Lung (tissue), 12 donors: ENCODE results near the gene PGS1. TPM values are rescaled to one million over a fixed set of nuclear protein-coding genes. Genes with fewer than 3 reads are reported as not detected.

ENCODE experiments used
- ATAC-seq: fragments of 200-7000 bp; cut with Tn5 transposase; one replicate; pipeline ENCODE4 v1.9.1; 2020; ENCODE audit warnings: moderate number of reproducible peaks; ENCODE audit not compliant: insufficient read depth, low FRiP score
- DNase-seq, 3 donors: peaks; one replicate each; pipeline ENCODE4 v3.0.0-alpha.2; 2013 to 2017
- H3K27ac ChIP-seq, 2 donors: one replicate each; pipeline ENCODE4 v1.5.1; 2013; ENCODE audit warnings: mild to moderate bottlenecking in 2 of 2, moderate library complexity in 2 of 2, control low read depth in 1 of 2, inconsistent platforms in 1 of 2, low read depth in 1 of 2, low read length in 1 of 2
- H3K27me3 ChIP-seq, 3 donors: one replicate each; pipeline ENCODE4 v1.5.1; 2013; ENCODE audit warnings: low read length in 2 of 3; ENCODE audit not compliant: control insufficient read depth in 3 of 3, insufficient read depth in 3 of 3
- H3K36me3 ChIP-seq, 4 donors: one replicate each; pipeline ENCODE4 v1.5.1; 2013; ENCODE audit warnings: low read length in 4 of 4, mild to moderate bottlenecking in 1 of 4, moderate library complexity in 1 of 4; ENCODE audit not compliant: control insufficient read depth in 4 of 4, insufficient read depth in 4 of 4
- H3K4me1 ChIP-seq, 5 donors: one replicate each; pipeline ENCODE4 v1.5.1; 2013; ENCODE audit warnings: low read length in 5 of 5, mild to moderate bottlenecking in 2 of 5, moderate library complexity in 1 of 5; ENCODE audit not compliant: control insufficient read depth in 5 of 5, insufficient read depth in 5 of 5
- H3K4me3 ChIP-seq: one replicate; pipeline ENCODE4 v1.5.1; 2013; ENCODE audit warnings: mild to moderate bottlenecking, control low read depth, moderate library complexity
- H3K9ac ChIP-seq, 2 donors: one replicate each; pipeline ENCODE4 v1.5.1; 2013; ENCODE audit warnings: low read length in 2 of 2, control low read depth in 1 of 2; ENCODE audit not compliant: insufficient read depth in 1 of 2
- H3K9me3 ChIP-seq, 4 donors: one replicate each; pipeline ENCODE4 v1.5.1; 2013; ENCODE audit warnings: low read length in 3 of 4, mild to moderate bottlenecking in 1 of 4, moderate library complexity in 1 of 4; ENCODE audit not compliant: control insufficient read depth in 4 of 4, insufficient read depth in 3 of 4
- WGBS, 2 donors: extraction: QIAGEN DNeasy Blood & Tissue Kit; methylation state at CpG; one replicate each; pipeline ENCODE4 v1.1.7; 2013; 5-methylcytosine and 5-hydroxymethylcytosine counted together
- polyA plus RNA-seq, 2 donors: library from polyadenylated mRNA; stranded (reverse); fragments of 200-250 nt; gene quantifications; one replicate each; pipeline ENCODE4 v1.2.1, GENCODE V29; 2013
- total RNA-seq, 2 donors: library from RNA; depleted of rRNA in 1 of 2; stranded (reverse); fragments of >200 nt in 1 of 2; gene quantifications; one replicate each; pipeline ENCODE4 v1.2.1, GENCODE V29; 2014 to 2021
- TF ChIP-seq, protein P1 (sequence below): IDR thresholded peaks from 2 replicates; pipeline ENCODE4 v1.5.1; 2012; ENCODE audit warnings: mild to moderate bottlenecking; ENCODE audit errors: control extremely low read depth, extremely low read depth
- donor health status: control.
- donor health status: control.
- donor health status: Bipolar disorder and iron deficiency.
- donor health status: healthy.
- donor health status: DM: yes; HTN: yes; CAD: no.

PGS1 gene
- total and polyA plus RNA-seq, 4 donors = 44.9 to 104 (median 94.3) TPM

DNA sequence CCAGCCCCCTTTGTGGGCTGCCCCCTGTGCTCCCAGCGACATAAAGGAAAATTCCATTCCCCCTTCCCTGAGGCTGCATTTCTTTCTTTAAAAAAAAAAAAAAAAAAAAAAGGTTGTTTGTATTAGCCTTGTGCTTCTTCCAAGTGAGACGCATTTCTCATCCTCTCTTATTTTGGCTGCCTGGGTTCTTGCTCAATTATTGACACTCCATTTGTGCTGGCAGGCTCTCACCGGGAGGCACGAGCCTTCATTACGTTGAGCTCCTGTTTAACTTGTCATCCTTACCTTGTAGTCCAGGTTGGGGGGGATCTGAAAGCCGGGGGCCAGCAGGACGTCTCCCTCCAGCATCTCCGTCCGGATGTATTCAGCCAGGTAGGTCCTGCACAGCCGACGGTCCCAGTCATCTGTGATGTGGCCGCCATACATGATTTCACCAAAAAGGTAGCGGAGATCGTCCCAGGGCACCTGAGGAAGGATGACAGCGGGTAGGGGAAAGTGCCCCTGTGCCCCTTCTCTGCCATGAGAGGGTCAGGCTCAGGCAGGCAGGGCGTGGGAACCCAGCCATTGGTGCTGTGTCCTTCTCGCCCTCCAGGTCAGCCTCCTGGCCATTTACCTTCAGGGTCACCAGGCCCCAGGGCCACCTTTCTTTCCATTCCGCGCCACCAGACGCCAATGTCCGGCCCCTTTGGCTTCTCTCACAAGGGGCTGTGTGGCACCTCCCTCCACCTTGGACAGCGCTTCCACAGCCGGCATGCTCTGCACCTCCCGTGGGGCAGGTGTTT lies 50.6 kb downstream of the PGS1 start:
- peak in 2 of 3 donors; percentile 52 to 71 for DNase-seq
- WGBS, 2 donors = 82 to 90% methylated on average over 23 to 24 of the region's 24 CpGs
- Histone ChIP-seq H3K9ac (no peak overlapping the region), H3K9me3 (no peaks in the 10 kb centered on the region), H3K36me3 (peaks cover 0 to 49% (median 6%) of the 10 kb centered on the region in 4 donors), H3K4me3 (no peak overlapping the region), H3K27me3 (no peaks in the 10 kb centered on the region), H3K27ac (no peak overlapping the region), H3K4me1 (peaks cover 0 to 20% (median 6%) of the 10 kb centered on the region in 5 donors)
- TF ChIP-seq, protein P1, sequence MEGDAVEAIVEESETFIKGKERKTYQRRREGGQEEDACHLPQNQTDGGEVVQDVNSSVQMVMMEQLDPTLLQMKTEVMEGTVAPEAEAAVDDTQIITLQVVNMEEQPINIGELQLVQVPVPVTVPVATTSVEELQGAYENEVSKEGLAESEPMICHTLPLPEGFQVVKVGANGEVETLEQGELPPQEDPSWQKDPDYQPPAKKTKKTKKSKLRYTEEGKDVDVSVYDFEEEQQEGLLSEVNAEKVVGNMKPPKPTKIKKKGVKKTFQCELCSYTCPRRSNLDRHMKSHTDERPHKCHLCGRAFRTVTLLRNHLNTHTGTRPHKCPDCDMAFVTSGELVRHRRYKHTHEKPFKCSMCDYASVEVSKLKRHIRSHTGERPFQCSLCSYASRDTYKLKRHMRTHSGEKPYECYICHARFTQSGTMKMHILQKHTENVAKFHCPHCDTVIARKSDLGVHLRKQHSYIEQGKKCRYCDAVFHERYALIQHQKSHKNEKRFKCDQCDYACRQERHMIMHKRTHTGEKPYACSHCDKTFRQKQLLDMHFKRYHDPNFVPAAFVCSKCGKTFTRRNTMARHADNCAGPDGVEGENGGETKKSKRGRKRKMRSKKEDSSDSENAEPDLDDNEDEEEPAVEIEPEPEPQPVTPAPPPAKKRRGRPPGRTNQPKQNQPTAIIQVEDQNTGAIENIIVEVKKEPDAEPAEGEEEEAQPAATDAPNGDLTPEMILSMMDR = no peak
- ATAC-seq = no peak

DNA sequence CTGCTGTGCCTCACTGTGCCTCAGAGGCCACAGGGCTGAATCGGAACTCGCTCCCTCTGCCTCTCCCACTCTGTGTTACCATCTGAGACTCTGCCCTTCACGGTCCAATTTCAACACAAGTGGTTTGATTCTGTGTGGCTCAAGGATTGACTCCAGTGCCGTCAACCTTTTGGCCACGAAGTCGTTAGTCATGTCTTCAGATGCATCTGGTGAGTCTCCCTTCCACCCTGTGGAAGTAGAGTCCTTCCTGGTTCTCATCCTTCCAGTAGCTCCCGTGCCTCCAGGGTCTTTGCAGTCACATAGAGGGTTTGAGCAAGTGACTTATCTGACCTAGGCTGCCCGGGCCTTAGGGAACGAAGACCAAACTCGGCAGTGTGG lies 51.2 kb downstream of the PGS1 start:
- peaks cover 0 to 15% (median 5%) of the 10 kb centered on the region in 5 donors for H3K4me1 ChIP-seq
- TF ChIP-seq, protein P1 = no peak
- H3K27me3 ChIP-seq = no peaks in the 10 kb centered on the region
- H3K4me3 ChIP-seq = no peak overlapping the region
- peaks cover 0 to 45% (median 6%) of the 10 kb centered on the region in 4 donors for H3K36me3 ChIP-seq
- H3K27ac ChIP-seq = no peak overlapping the region
- DNase-seq (no peak), ATAC-seq (no peak)
- 81 to 84% methylated on average over 10 of the region's 10 CpGs for WGBS, 2 donors
- H3K9ac ChIP-seq = no peak overlapping the region
- no peaks in the 10 kb centered on the region for H3K9me3 ChIP-seq

DNA sequence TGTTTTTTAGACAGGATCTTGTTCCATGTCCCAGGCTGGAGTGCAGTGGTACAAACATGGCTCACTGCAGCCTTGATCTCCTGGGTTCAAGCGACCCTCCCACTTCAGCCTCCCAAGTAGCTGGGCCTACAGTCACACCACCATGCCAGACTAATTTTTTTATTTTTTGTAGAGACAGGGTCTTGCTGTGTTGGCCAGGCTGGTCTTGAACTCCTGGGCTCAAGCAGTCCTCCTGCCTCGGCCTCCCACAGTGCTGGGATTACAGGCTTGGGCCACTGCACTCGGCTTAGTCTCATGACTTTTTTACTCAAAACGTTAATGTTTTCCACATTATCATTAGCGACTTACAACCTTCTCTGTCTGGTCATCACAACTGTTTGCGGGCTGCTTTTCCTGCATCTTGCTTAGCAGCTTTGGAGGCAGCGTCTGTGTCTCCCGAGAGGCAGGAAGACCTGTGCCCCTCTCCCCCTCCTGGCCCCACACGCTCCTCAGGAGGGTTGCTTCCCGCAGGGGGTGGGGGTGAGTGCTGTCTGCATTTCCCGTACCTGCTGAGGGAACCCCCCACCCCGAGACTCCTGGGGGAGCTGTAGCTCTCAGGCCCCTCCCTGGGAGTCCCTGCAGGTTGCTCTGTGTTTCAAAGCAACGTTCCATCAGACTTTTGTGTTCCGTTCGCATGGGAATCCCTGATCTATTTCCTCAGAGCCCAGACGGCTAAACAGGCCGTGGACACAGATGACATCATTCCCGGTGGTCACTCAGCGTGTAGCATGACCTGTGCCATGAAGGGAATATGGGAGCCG lies 52.6 kb downstream of the PGS1 start:
- H3K9ac ChIP-seq = no peak overlapping the region
- no peak overlapping the region for H3K4me3 ChIP-seq
- no peak overlapping the region for H3K27ac ChIP-seq
- no peaks in the 10 kb centered on the region for H3K27me3 ChIP-seq
- DNase-seq (no peak), ATAC-seq (no peak)
- H3K4me1 ChIP-seq = peaks cover 0 to 12% (median 5%) of the 10 kb centered on the region in 5 donors
- peaks cover 0 to 34% (median 4%) of the 10 kb centered on the region in 4 donors for H3K36me3 ChIP-seq
- no peaks in the 10 kb centered on the region for H3K9me3 ChIP-seq
- 53 to 64% methylated on average over 19 to 20 of the region's 20 CpGs for WGBS, 2 donors
- TF ChIP-seq, protein P1 = no peak
